Panc1 (cell line): Measurements from ENCODE around the gene MCCC2. TPM values are rescaled to one million over a fixed set of nuclear protein-coding genes. Genes with fewer than 3 reads are reported as not detected.

Experiments used
- ATAC-seq: fragments of 200-7000 bp; cut with Tn5 transposase; 2 replicates; pipeline ENCODE4 v1.9.1; 2020; ENCODE audit warnings: mild to moderate bottlenecking, moderate library complexity
- BruUV-seq: library from RNA; stranded (reverse); fragments of 400-500 nt; replicated peaks from 2 replicates; lab custom pipeline; 2021; lab: Mats Ljungman, UMichigan
- CTCF ChIA-PET: fragments of 300-600 bp; sonication (Branson Sonifier 250); formaldehyde crosslinking; loops from one replicate; lab custom pipeline; 2022; ENCODE audit warnings: antibody characterized with exemption; lab: Charles Lee
- POLR2A ChIA-PET: fragments of 300-600 bp; sonication (Branson Sonifier 250); formaldehyde crosslinking; loops from one replicate; lab custom pipeline; 2022; ENCODE audit warnings: antibody characterized with exemption; lab: Charles Lee
- DNase-seq: peaks from one replicate; pipeline ENCODE4 v3.0.0-alpha.2; 2010; ENCODE audit warnings: low read depth, low spot score
- H3K27ac ChIP-seq: 2 replicates; pipeline ENCODE4 v1.5.1; 2011; ENCODE audit warnings: mild to moderate bottlenecking, low read length, inconsistent platforms
- H3K27me3 ChIP-seq: fragments of 200-500 bp; sonication (Bioruptor generic); 2 replicates; pipeline ENCODE4 v1.6.0; 2014; ENCODE audit warnings: low read length, inconsistent platforms; ENCODE audit not compliant: control insufficient read depth, insufficient read depth
- H3K36me3 ChIP-seq: fragments of 200-500 bp; sonication (Bioruptor generic); 2 replicates; pipeline ENCODE4 v1.5.1; 2014; ENCODE audit warnings: inconsistent platforms, mild to moderate bottlenecking, low read length, moderate library complexity; ENCODE audit not compliant: control insufficient read depth, insufficient read depth
- H3K4me1 ChIP-seq: 2 replicates; pipeline ENCODE4 v1.5.1; 2011; ENCODE audit warnings: inconsistent platforms, mild to moderate bottlenecking, low read length, moderate library complexity; ENCODE audit not compliant: control insufficient read depth, insufficient read depth
- H3K4me3 ChIP-seq, 2 experiments: 2 replicates each; pipeline ENCODE4 v1.5.1; 2011 to 2012; ENCODE audit warnings: low read depth in 2 of 2, low read length in 2 of 2, mild to moderate bottlenecking in 2 of 2, inconsistent platforms in 1 of 2, moderate library complexity in 1 of 2
- H3K9me3 ChIP-seq: fragments of 200-500 bp; sonication (Bioruptor generic); 2 replicates; pipeline ENCODE4 v1.5.1; 2014; ENCODE audit warnings: low read depth, mild to moderate bottlenecking, inconsistent platforms, low read length, moderate library complexity; ENCODE audit not compliant: control insufficient read depth, insufficient read depth
- POLR2AphosphoS5 ChIP-seq: IDR thresholded peaks from 2 replicates; pipeline ENCODE4 v1.6.1; 2012; ENCODE audit warnings: mild to moderate bottlenecking, low read depth, low read length, moderate library complexity
- SIN3A ChIP-seq: IDR thresholded peaks from 2 replicates; pipeline ENCODE4 v1.6.1; 2012; ENCODE audit warnings: low read depth, mild to moderate bottlenecking, low read length, moderate library complexity, borderline replicate concordance; ENCODE audit not compliant: insufficient read depth
- TCF7L2 ChIP-seq: IDR thresholded peaks from 2 replicates; pipeline ENCODE4 v1.6.1; 2011; ENCODE audit warnings: mild to moderate bottlenecking, low read depth, low read length, inconsistent platforms
- in situ Hi-C: cut with HindIII; loops from 2 replicates; pipeline ENCODE4 v1.10.0; 2016; ENCODE audit warnings: low sequenced_read_pairs, low pct_unique_long_range_greater_than_20kb
- intact Hi-C: fragments of 100-400 bp; cut with micrococcal nuclease; formaldehyde crosslinking; loops from one replicate; pipeline ENCODE4 v1.10.0; 2022; ENCODE audit not compliant: unreplicated experiment
- total RNA-seq: library from RNA; stranded (reverse); gene quantifications from one replicate; pipeline ENCODE4 v1.2.1, GENCODE V29; 2021; ENCODE audit not compliant: unreplicated experiment
- TF ChIP-seq, protein P1 (sequence below): fragments of 450-650 bp; IDR thresholded peaks from 2 replicates; pipeline ENCODE4 v1.5.1; 2017; ENCODE audit warnings: mild to moderate bottlenecking
- TF ChIP-seq, protein P2 (sequence below), 2 experiments: IDR thresholded peaks; 2 replicates each; pipeline ENCODE4 v1.6.1; 2011 to 2012; ENCODE audit warnings: low read depth in 2 of 2, control low read depth in 1 of 2, low read length in 1 of 2, mild to moderate bottlenecking in 1 of 2, moderate library complexity in 1 of 2; ENCODE audit not compliant: insufficient read depth in 1 of 2

Gene MCCC2
- total RNA-seq, 1 experiment from 2014 or later, result 74.1 TPM

DNA sequence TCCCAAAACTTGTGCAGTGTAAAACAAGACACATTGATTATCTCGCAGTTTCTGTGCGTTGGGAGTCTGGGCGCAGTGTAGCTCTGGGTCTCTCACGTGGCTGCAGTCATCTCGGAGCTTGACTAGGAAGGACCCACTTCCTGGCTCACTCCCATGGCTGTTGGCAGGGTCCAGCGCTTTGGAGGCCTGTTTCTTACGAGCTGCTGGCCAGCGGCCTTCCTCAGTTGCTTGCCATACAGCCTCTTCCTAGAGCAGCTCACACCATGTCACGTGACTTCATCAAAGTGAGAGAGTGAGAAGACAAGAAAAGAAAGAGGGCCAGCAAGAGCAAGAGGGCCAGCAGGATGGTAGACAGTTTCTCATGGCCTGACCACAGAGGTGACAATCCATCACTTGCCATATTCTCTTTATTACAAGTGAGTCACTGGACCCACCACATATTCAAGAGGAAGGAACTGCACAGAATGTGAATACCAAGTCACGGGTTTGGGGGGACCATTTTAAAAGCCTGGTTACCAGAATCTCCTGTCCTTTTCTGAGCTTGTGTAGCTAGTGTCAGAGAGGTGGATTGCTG lies 36.2 kb downstream of the MCCC2 start:
- CTCF ChIA-PET, result no interaction called here

DNA sequence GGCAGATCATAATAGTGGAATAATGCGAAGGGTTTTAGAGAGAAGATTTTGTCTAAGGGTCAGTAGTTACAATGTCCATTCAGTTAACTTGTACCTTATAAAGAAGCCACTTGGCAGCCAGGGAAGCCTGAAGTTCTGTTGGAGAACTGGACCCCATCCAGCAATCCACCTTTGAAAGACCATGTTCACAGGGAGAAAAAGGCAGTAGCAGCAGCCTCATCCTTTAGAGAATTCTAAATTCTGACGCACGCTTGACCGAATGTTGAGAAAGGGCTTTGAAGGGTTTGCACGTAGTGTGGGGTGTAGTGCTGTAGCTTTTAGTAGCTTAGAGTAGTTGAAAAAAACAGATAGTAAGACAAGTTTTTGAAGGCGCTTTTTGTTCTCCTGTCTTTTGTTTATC lies 42.8 kb downstream of the MCCC2 start:
- TF ChIP-seq TCF7L2, result no peak
- TF ChIP-seq, protein P1, sequence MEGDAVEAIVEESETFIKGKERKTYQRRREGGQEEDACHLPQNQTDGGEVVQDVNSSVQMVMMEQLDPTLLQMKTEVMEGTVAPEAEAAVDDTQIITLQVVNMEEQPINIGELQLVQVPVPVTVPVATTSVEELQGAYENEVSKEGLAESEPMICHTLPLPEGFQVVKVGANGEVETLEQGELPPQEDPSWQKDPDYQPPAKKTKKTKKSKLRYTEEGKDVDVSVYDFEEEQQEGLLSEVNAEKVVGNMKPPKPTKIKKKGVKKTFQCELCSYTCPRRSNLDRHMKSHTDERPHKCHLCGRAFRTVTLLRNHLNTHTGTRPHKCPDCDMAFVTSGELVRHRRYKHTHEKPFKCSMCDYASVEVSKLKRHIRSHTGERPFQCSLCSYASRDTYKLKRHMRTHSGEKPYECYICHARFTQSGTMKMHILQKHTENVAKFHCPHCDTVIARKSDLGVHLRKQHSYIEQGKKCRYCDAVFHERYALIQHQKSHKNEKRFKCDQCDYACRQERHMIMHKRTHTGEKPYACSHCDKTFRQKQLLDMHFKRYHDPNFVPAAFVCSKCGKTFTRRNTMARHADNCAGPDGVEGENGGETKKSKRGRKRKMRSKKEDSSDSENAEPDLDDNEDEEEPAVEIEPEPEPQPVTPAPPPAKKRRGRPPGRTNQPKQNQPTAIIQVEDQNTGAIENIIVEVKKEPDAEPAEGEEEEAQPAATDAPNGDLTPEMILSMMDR, result no peak
- no peak for TF ChIP-seq SIN3A
- TF ChIP-seq POLR2AphosphoS5, result no peak
- TF ChIP-seq, protein P2, sequence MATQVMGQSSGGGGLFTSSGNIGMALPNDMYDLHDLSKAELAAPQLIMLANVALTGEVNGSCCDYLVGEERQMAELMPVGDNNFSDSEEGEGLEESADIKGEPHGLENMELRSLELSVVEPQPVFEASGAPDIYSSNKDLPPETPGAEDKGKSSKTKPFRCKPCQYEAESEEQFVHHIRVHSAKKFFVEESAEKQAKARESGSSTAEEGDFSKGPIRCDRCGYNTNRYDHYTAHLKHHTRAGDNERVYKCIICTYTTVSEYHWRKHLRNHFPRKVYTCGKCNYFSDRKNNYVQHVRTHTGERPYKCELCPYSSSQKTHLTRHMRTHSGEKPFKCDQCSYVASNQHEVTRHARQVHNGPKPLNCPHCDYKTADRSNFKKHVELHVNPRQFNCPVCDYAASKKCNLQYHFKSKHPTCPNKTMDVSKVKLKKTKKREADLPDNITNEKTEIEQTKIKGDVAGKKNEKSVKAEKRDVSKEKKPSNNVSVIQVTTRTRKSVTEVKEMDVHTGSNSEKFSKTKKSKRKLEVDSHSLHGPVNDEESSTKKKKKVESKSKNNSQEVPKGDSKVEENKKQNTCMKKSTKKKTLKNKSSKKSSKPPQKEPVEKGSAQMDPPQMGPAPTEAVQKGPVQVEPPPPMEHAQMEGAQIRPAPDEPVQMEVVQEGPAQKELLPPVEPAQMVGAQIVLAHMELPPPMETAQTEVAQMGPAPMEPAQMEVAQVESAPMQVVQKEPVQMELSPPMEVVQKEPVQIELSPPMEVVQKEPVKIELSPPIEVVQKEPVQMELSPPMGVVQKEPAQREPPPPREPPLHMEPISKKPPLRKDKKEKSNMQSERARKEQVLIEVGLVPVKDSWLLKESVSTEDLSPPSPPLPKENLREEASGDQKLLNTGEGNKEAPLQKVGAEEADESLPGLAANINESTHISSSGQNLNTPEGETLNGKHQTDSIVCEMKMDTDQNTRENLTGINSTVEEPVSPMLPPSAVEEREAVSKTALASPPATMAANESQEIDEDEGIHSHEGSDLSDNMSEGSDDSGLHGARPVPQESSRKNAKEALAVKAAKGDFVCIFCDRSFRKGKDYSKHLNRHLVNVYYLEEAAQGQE (IDR thresholded peaks at IDR 0.05; ENCODE audit: insufficient read depth in 1 of 2, low read depth in 2 of 2, low read length in 1 of 2), result no peak
- CTCF ChIA-PET, result no interaction called here

More for the DNA sequence above, 36.2 kb downstream of the MCCC2 start:
- TF ChIP-seq POLR2AphosphoS5 (no peak), SIN3A (no peak), TCF7L2 (no peak)
- TF ChIP-seq, protein P2 (IDR thresholded peaks at IDR 0.05; ENCODE audit: insufficient read depth in 1 of 2, low read depth in 2 of 2, low read length in 1 of 2), result no peak
- TF ChIP-seq, protein P1, result no peak
- no peak overlapping the region for H3K27ac ChIP-seq
- H3K4me1 ChIP-seq, result no peaks in the 10 kb centered on the region
- DNase-seq, result no peak
- in situ Hi-C loops (no loop called here), intact Hi-C loops (no loop called here)
- POLR2A ChIA-PET, result no interaction called here
- H3K36me3 ChIP-seq, result no peaks in the 10 kb centered on the region
- no peaks in the 10 kb centered on the region for H3K9me3 ChIP-seq
- ATAC-seq, result no peak
- no TSS peak for BruUV-seq
- H3K4me3 ChIP-seq, result no peak overlapping the region
- no peaks in the 10 kb centered on the region for H3K27me3 ChIP-seq

More for the DNA sequence above, 42.8 kb downstream of the MCCC2 start:
- POLR2A ChIA-PET, result interaction anchor here (0.7 kb wide), 1 partner anchor 434 kb away, joined by 3 read pairs; no protein-coding TSS in a partner anchor
- intact Hi-C loops (no loop called here), in situ Hi-C loops (no loop called here)
- ATAC-seq, result no peak
- H3K9me3 ChIP-seq, result no peaks in the 10 kb centered on the region
- H3K27ac ChIP-seq, result no peak overlapping the region
- no peak overlapping the region for H3K4me3 ChIP-seq
- peaks cover 3% of the 10 kb centered on the region for H3K36me3 ChIP-seq
- no peaks in the 10 kb centered on the region for H3K4me1 ChIP-seq
- DNase-seq, result no peak
- no peaks in the 10 kb centered on the region for H3K27me3 ChIP-seq
- BruUV-seq, result no TSS peak
